Measurements from ENCODE around the gene SASH1.

DNA sequence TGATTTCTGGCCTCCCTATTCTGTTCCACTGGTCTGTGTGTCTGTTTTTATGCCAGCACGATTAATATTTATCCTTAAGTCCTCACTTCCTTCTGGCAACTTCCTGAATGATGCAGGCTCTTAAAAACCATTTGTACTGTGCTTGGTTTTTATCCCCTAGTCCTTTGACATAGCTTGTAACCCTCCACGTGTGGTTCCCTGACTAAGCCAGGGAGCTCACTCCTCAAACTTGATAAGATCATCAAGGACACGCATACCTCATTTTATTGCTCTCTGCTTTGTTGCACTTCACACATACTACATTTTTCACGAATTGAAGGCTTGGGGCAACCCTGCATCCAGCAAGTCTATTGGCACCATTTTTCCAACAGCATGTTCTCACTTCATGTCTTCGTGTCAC is 237.8 kb downstream of the SASH1 start:
- TF ChIP-seq, protein P1, sequence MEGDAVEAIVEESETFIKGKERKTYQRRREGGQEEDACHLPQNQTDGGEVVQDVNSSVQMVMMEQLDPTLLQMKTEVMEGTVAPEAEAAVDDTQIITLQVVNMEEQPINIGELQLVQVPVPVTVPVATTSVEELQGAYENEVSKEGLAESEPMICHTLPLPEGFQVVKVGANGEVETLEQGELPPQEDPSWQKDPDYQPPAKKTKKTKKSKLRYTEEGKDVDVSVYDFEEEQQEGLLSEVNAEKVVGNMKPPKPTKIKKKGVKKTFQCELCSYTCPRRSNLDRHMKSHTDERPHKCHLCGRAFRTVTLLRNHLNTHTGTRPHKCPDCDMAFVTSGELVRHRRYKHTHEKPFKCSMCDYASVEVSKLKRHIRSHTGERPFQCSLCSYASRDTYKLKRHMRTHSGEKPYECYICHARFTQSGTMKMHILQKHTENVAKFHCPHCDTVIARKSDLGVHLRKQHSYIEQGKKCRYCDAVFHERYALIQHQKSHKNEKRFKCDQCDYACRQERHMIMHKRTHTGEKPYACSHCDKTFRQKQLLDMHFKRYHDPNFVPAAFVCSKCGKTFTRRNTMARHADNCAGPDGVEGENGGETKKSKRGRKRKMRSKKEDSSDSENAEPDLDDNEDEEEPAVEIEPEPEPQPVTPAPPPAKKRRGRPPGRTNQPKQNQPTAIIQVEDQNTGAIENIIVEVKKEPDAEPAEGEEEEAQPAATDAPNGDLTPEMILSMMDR (IDR thresholded peaks at IDR 0.05) = no peak
- TF ChIP-seq POLR2A (IDR thresholded peaks at IDR 0.05) = no peak
- TF ChIP-seq POLR2AphosphoS5 (IDR thresholded peaks at IDR 0.05) = no peak
- no peak for TF ChIP-seq EP300 (IDR thresholded peaks at IDR 0.05)
